GM18870 (cell line): ENCODE results near the gene FKBP5.
"Not testable (repeated sequence)": the region's sequence is repeated elsewhere in the genome, so short reads cannot be mapped to it uniquely, and the experiment has no call there.

Experiments used
- ATAC-seq: cut with Tn5 transposase; IDR thresholded peaks from one replicate; pipeline ENCODE4 v1.9.1; 2021; ENCODE audit warnings: moderate library complexity; ENCODE audit not compliant: unreplicated experiment

The FKBP5 gene

DNA sequence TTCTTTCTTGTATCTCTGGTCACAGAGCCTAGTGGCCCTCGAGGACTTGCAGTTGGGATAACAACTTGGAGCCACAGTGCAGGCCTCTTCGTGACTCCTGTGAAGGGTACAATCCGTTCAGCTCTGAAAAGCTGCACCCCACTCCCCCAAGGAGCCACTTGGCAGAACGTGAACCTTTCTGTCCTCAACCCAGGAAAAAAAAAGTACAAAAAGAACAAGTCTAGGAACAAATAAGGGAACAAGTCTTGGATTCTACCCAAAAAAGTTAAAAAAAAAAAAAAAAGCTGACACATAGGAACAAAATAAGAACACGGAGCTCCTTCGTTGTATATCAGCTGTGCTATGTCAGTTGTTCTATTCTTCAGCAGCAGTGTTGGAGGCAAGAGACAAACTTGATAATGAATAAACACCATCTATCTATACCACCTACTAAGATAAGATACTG, 98.1 kb downstream of the FKBP5 start:
- ATAC-seq: no peak

GRCh38 chr6:35589904-35590303, 98.8 kb downstream of the FKBP5 start:
- ATAC-seq: no peak

DNA sequence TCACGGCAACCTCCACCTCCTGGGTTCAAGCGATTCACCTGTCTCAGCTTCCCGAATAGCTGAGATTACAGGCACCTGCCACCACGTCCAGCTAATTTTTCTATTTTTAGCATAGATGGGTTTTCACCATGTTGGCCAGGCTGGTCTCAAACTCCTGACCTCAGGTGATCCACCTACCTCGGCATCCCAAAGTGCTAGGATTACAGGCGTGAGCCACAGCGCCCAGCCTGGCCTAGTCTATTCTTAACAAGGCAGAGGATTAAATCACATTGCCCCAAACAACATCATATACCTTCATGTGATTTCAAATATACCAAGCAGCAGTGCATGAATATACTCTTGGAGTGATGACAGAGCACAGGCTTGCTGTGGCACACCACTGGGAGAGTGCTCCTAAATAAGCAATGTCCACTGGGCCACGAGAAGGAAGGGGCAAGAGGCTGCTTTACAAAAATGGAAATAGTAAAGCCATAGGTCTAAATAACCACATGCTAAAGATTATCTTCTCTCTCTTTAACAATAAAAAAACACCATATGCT, 99.4 kb downstream of the FKBP5 start:
- ATAC-seq: no peak

DNA sequence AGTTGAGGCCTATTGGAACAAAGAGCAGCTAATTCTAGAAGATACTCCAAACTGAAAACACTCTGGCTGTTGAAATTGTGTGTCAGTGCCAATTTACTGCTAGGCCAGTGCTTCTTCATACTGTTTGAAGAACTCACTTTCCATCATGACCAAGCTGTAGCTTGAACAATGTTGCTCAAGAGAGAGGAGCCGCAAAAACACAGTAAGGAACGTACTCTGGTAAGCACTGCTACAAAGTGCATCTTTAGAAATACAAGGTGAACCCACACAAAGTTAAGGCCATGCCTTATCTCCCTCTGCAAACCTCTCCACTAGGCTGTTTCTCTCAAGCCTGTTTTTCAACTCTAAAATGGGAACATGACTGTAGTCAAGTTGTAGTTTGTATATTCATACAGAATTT, 101.5 kb downstream of the FKBP5 start:
- ATAC-seq: no peak

DNA sequence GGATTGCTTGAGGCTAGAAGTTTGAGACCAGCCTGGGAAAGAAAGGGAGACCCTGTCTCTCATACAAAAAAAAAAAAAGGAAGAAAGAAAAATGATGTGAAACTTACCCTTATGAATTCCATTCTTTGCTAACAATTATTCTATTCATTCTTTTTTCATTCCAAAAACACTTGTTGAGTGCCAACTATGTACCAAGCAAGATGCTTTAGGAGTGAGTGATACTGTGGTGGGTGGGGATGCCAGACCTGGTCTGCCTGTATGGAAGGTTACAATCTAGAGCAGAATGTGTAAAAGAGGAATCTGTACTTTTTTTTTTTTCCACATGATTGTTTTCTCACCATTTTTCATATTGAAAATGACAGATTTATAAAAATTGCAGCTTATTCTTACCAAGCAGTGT, 102.2 kb downstream of the FKBP5 start:
- ATAC-seq: no peak

DNA sequence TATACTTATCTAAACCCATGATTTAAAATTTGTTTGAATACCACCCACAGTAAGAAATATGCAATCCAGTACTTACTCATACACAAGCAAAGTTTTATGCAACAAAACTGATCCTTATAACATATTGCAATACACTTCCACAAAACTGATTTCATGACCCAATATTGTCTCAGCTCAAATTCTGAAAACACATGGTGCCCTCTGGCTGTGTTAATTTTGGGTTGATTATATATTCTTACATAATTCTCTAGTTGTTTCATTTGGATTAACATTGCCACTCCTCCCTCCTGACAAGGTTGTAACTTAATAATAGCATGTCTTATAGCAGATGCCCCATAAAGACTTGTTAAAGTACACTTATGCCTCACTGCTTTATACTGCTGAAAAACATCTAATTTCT, 103.1 kb downstream of the FKBP5 start:
- ATAC-seq: no peak

- no peak for ATAC-seq
Measured at GRCh38 chr6:35583893-35584688, 104.6 kb downstream of the FKBP5 start.

DNA sequence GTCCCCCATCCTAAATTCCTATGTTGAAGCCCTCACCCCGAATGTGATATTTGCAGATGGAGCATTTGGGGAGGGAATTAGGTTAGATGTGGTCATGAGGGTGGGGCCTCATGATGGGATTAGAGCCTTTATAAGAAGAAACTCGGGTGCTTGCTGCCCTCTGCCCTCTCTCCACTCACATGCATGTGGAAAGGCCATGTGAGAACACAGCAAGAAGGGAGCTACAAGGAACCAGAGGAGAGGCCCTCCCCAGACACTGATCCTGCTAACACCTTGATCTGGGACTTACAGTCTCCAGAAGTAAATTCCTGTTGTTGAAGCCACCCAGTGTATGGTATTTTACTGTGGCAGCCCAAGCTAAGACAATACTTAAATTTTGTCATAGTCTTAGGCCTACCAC, 106.4 kb downstream of the FKBP5 start:
- no peak for ATAC-seq

GRCh38 chr6:35581633-35582032, 107.1 kb downstream of the FKBP5 start:
- ATAC-seq: no peak

GRCh38 chr6:35580836-35581235, 107.9 kb downstream of the FKBP5 start:
- no peak for ATAC-seq

DNA sequence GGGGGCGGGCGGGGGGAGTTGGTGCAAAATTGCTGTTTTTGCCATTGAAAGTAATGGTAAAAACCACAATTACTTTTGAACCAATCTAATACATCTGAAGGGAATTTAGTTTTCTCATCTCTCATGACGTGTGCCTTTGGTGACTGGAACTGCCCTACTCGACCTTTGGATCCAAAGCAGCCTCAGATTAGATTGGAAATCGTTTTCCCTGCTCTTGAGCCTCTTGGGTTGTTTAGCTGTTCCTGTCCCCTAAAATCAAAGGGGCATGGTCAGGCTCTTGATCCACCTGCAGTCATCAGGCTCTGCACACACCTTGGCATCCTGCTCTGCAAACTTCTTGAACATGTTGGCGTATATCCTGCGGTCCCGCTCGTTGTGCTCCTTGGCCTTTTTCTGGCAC, 112.0 kb downstream of the FKBP5 start:
- no peak for ATAC-seq

GRCh38 chr6:35573495-35574110, 115.1 kb downstream of the FKBP5 start:
- no peak for ATAC-seq

- ATAC-seq: not testable (repeated sequence)
Measured at GRCh38 chr6:35570885-35571330, 117.8 kb downstream of the FKBP5 start.

GRCh38 chr6:35569011-35569461, 119.7 kb downstream of the FKBP5 start:
- no peak for ATAC-seq

DNA sequence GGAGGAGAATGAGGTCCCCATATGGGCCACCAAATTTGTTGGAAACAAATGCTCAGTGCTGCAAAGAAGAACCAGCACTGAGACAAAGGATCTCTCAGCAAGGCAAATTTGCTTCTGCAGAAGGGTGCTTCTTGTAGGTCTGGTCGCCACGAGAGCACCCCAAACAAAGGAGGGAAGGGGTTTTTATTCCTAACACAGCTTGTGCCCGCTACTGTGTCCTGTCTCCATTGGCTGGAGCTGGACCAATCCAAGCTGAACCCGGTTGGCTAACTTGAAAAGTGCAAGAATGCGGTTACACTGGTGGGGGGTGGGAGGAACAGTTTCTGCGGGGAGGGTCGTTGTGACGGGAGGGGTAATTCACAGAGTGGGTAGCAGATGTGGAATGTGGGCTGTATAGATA, 121.9 kb downstream of the FKBP5 start:
- no peak for ATAC-seq

- ATAC-seq: no peak
Measured at GRCh38 chr6:35564733-35565132, 124.0 kb downstream of the FKBP5 start.

DNA sequence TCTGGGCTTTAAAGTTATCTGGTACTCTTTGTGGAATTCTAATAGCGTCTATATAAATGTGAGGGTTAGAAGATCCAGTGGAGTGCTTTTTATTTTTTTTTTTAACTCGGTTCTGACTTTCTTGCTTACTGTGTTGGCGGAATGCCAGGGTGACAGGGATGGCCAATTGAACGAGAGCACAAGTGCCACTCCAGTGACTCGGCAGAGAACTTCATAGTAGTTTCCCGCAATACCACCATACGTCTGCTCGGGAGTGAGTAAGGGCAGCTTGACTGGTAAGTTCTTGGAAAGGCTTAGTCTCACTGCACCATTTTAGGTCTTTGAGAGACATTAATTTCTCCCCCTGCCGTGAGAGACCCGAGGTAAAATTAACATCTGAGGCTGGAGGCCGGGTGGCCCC, 126.7 kb downstream of the FKBP5 start:
- no peak for ATAC-seq

- no peak for ATAC-seq
Measured at GRCh38 chr6:35561113-35561512, 127.6 kb downstream of the FKBP5 start.

DNA sequence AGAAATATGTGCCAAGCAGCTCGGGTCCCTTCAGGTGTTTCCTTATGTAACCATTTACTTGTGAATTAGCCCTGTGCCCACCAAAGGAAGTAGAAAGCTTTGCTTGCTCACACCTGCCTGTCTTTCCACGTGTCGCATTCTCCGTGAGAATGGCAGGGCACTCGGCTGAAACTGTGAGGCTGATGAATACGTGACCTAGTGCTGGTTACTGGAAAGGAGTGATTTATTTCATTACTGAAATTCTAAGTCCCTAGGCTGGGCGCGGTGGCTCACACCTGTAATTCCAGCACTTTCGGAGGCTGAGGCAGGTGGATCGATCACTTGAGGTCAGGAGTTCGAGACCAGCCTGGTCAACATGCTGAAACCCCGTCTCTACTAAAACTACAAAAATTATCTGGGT, 130.1 kb downstream of the FKBP5 start:
- ATAC-seq: no peak

- ATAC-seq: no peak
Measured at GRCh38 chr6:35557239-35557638, 131.5 kb downstream of the FKBP5 start.

DNA sequence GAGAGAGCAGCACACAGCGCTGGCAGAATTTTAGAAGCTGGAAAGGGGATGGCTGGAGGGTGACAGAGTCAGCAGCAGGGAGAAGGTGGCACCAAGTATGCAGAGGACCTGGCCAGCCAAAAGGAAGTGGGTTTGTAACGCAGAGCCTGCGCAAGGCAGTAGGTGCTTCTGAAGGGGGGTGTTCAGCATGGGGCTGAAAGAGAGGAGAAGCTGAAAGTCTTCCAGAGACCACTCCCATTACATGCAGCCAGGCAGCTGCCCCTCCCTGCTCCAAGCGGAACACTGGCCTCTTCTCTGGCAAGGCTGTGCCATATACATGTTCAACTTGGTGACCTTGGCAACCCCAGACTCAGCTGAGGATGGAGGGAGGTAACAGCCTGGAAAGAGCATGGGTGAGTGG, 133.9 kb downstream of the FKBP5 start:
- no peak for ATAC-seq

DNA sequence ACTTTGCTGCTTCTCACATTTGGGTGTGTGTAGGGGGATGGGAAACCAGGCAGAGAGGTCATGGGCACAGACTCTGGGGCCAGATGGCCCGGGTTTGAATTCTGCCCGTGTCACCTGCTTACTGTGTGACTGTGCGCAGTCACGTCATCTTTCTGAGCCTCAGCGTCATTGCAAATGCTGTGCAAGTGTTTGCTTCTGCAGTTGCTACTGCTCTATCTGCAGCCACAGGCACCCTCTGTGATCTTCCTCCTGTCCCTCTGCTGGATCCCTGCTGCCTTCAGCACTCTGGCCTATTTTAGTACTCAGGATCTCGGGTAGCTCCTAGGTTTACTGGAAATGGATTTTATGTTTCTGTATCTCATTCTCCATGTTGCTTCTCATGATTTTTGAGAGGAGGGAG, 135.4 kb downstream of the FKBP5 start:
- no peak for ATAC-seq
